ENCODE measurements around the gene EXO1. TPM values are rescaled to one million over a fixed set of nuclear protein-coding genes. Genes with fewer than 3 reads are reported as not detected.
"Not testable (repeated sequence)": the region's sequence is repeated elsewhere in the genome, so short reads cannot be mapped to it uniquely, and the experiment has no call there.

The EXO1 gene
- total RNA-seq, result 1 to 10 TPM in 2 of 6 experiments, under 1 TPM in 3, not detected in 1; 0.29 to 1.7 (median 0.62) TPM
- long read RNA-seq, result 0 reads

GRCh38 chr1:241847796-241848685 is at the start of gene EXO1:
Gene EXO1 (plus strand): TSS chr1:241848204. CDS start chr1:241850426, 2,222 bp downstream.
- H3K36me3 ChIP-seq, result no peaks in the 10 kb centered on the region
- intact Hi-C loops (cut with DNase I), result no loop called here
- peak within 1 kb of the TSS; percentile 81 to 91 (median 88) for H3K4me3 ChIP-seq
- H3K4me1 ChIP-seq, result peaks cover 0 to 10% (median 2%) of the 10 kb centered on the region in 4 donors
- 0% methylated on average over 26 of the region's 68 CpGs for WGBS (ENCODE audit: insufficient coverage, low coverage, low lambda C conversion rate, missing lambda C conversion rate)
- H3K27me3 ChIP-seq, result no peaks in the 10 kb centered on the region
- TF ChIP-seq CTCF (IDR thresholded peaks at IDR 0.05), result peak; percentile 3 to 37 (median 30)
- no peak for TF ChIP-seq POLR2A (IDR thresholded peaks at IDR 0.05)
- peak within 1 kb of the TSS; percentile 88 to 98 (median 96) for H3K27ac ChIP-seq
- peak; percentile 89 to 92 (median 90) for DNase-seq
- ATAC-seq, result peak; percentile 99
- no peaks in the 10 kb centered on the region for H3K9me3 ChIP-seq

GRCh38 chr1:241799416-241799815 is 48.6 kb upstream of the EXO1 start:
- no peak for DNase-seq
- Histone ChIP-seq H3K36me3 (no peaks in the 10 kb centered on the region), H3K4me3 (no peak overlapping the region), H3K4me1 (no peaks in the 10 kb centered on the region), H3K27me3 (no peaks in the 10 kb centered on the region), H3K9me3 (no peaks in the 10 kb centered on the region), H3K27ac (no peak overlapping the region)
- ATAC-seq, result no peak
- intact Hi-C loops (cut with DNase I), result no loop called here
- no peak for TF ChIP-seq CTCF (IDR thresholded peaks at IDR 0.05)
- no peak for TF ChIP-seq POLR2A (IDR thresholded peaks at IDR 0.05)
- WGBS (ENCODE audit: insufficient coverage, low coverage, low lambda C conversion rate, missing lambda C conversion rate), result 93% methylated on average over 1 of the region's 1 CpG

- 59% methylated on average over 3 of the region's 3 CpGs for WGBS (ENCODE audit: insufficient coverage, low coverage, low lambda C conversion rate, missing lambda C conversion rate)
- intact Hi-C loops (cut with DNase I), result no loop called here
- no peak for DNase-seq
Observed at GRCh38 chr1:241800640-241801039, 47.4 kb upstream of the EXO1 start.

GRCh38 chr1:241802863-241803262 is 45.1 kb upstream of the EXO1 start:
- ATAC-seq (no peak), DNase-seq (no peak)
- H3K27ac ChIP-seq, result no peak overlapping the region
- TF ChIP-seq CTCF (IDR thresholded peaks at IDR 0.05) (no peak), POLR2A (IDR thresholded peaks at IDR 0.05) (no peak)
- 64% methylated on average over 2 of the region's 3 CpGs for WGBS (ENCODE audit: insufficient coverage, low coverage, low lambda C conversion rate, missing lambda C conversion rate)
- H3K4me1 ChIP-seq, result no peaks in the 10 kb centered on the region
- intact Hi-C loops (cut with DNase I), result no loop called here
- no peaks in the 10 kb centered on the region for H3K9me3 ChIP-seq
- no peaks in the 10 kb centered on the region for H3K36me3 ChIP-seq
- H3K4me3 ChIP-seq, result no peak overlapping the region
- no peaks in the 10 kb centered on the region for H3K27me3 ChIP-seq

More at GRCh38 chr1:241800640-241801039, 47.4 kb upstream of the EXO1 start:
- H3K4me3 ChIP-seq, result no peak overlapping the region
- no peaks in the 10 kb centered on the region for H3K27me3 ChIP-seq
- no peak for ATAC-seq
- TF ChIP-seq CTCF (IDR thresholded peaks at IDR 0.05) (no peak), POLR2A (IDR thresholded peaks at IDR 0.05) (no peak)
- H3K4me1 ChIP-seq, result no peaks in the 10 kb centered on the region
- H3K36me3 ChIP-seq, result no peaks in the 10 kb centered on the region
- no peaks in the 10 kb centered on the region for H3K9me3 ChIP-seq
- no peak overlapping the region for H3K27ac ChIP-seq

- H3K4me1 ChIP-seq; H3K9me3 ChIP-seq; H3K4me3 ChIP-seq; H3K36me3 ChIP-seq; DNase-seq; intact Hi-C loops (cut with DNase I); ATAC-seq; H3K27ac ChIP-seq; H3K27me3 ChIP-seq: not testable (repeated sequence)
- 58% methylated on average over 4 of the region's 4 CpGs for WGBS (ENCODE audit: insufficient coverage, low coverage, low lambda C conversion rate, missing lambda C conversion rate)
Observed at GRCh38 chr1:241804706-241805105, 43.3 kb upstream of the EXO1 start.

All from right lobe of liver (tissue), 6 donors.